Measurements from ENCODE around the gene RGS12. TPM values are rescaled to one million over a fixed set of nuclear protein-coding genes. Genes with fewer than 3 reads are reported as not detected.

The RGS12 gene
- total RNA-seq, 1 donor from 2014 or later: 26.3 TPM

DNA sequence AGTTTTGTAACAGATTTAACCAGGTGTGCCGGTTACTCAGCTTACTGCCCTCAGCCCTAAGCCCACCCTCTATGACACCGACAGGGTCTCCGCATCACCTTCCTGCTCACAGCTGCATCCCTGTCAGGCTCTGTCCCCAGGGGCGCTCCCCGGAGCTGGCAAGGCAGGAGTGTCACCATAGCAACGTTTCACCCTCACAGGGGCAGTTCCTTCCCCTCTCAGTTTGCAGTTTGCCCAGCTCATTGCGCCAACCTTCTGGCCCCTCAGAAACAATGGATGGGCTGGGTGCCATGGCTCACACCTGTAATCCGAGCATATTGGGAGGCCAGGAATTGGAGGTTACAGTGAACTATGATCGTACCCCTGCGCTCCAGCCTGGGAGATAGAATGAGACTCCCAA, 42.6 kb downstream of the RGS12 start:
- TF ChIP-seq, protein P1, sequence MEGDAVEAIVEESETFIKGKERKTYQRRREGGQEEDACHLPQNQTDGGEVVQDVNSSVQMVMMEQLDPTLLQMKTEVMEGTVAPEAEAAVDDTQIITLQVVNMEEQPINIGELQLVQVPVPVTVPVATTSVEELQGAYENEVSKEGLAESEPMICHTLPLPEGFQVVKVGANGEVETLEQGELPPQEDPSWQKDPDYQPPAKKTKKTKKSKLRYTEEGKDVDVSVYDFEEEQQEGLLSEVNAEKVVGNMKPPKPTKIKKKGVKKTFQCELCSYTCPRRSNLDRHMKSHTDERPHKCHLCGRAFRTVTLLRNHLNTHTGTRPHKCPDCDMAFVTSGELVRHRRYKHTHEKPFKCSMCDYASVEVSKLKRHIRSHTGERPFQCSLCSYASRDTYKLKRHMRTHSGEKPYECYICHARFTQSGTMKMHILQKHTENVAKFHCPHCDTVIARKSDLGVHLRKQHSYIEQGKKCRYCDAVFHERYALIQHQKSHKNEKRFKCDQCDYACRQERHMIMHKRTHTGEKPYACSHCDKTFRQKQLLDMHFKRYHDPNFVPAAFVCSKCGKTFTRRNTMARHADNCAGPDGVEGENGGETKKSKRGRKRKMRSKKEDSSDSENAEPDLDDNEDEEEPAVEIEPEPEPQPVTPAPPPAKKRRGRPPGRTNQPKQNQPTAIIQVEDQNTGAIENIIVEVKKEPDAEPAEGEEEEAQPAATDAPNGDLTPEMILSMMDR (IDR thresholded peaks at IDR 0.05): no peak
- H3K4me3 ChIP-seq: no peak overlapping the region
- no peaks in the 10 kb centered on the region for H3K27me3 ChIP-seq
- no peaks in the 10 kb centered on the region for H3K4me1 ChIP-seq
- no peak overlapping the region for H3K27ac ChIP-seq
- no peaks in the 10 kb centered on the region for H3K9me3 ChIP-seq
- DNase-seq (ENCODE audit: low spot score in 2 of 2): no peak
- no peaks in the 10 kb centered on the region for H3K36me3 ChIP-seq
- intact Hi-C loops (cut with DNase I): no loop called here

DNA sequence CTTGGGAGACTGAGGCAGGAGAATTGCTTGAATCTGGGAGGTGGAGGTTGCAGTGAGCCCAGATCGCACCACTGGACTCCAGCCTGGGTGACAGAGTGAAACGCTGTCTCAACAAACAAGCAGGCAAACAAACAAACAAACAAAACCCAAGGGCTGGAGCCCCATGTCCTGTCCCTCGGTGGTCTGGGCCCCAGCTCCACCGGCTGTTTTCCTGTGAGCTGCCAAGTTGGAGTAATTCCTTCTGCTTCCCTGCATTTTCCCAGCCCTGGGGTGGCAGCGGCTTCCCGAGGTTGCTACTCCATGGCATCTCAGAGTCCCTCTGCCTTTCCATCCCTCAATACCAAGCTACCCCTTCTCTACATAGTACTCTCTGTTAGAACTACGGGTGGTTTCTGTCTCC, 43.2 kb downstream of the RGS12 start:
- TF ChIP-seq, protein P1 (IDR thresholded peaks at IDR 0.05): no peak
- Histone ChIP-seq H3K27me3 (no peaks in the 10 kb centered on the region), H3K4me3 (no peak overlapping the region), H3K4me1 (no peaks in the 10 kb centered on the region), H3K9me3 (no peaks in the 10 kb centered on the region), H3K36me3 (no peaks in the 10 kb centered on the region), H3K27ac (no peak overlapping the region)
- intact Hi-C loops (cut with DNase I): no loop called here
- DNase-seq (ENCODE audit: low spot score in 2 of 2): no peak

DNA sequence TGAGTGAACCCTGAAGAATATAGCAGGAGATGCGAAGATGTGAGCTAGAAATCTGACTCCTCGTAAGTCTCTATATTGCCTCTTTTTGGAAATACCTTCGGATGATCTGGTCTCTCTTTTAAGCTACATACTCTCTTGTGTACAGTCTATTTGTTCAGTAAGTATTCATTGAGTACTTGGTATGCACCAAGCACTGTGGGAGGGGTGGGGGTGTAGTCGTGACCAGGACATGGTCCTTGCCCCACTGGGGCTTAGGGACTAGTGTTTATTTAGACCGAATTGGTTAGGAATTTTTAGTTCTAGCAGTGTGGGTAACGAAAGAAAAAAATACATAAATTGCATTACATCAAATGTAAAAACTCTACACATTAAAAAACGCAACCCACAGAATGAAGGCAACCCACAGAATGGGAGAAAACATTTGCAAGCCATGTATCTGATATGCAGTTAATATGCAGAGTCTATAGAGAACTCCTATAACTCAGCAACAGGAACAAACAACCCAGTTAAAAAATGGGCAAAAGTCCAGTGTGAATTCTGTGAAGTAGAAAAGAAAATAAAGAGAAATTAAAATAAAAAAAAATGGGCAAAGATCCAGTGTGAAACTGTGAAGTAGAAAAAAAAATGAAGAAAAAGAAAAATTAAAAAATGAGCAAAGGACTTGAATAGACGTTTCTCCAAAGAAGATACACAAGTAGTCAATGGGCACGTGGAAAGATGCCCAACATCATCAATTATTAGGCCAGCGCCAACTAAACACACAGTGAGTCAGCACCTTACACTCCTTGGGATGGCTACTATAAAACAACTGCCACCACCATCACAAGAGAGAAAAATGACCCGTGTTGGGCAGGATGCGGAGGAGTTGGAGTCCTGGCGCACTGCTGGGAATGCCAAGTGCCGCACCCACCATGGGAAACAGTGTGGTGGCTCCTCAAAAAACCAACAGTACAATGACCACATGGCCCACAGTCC, 43.8 kb downstream of the RGS12 start:
- Histone ChIP-seq H3K9me3 (no peaks in the 10 kb centered on the region), H3K27me3 (no peaks in the 10 kb centered on the region)

DNA sequence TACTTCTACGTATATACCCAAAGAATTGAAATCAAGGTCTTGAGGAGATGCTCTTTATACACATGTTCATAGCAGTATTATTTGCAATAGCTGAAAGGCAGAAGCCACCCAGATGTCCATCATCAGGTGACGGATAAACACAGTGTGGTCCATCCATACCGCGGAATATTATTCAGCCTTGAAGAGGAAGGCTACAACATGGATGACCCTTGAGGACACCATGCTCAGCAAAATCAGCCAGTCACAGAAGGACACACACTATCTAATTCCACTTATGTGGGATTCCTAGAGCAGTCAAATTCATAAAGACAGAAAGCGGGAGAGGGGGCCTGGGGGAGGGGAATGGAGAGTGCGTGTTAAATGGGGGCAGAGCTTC, 44.5 kb downstream of the RGS12 start:
- intact Hi-C loops (cut with DNase I): no loop called here
- no peak overlapping the region for H3K4me3 ChIP-seq

More for the DNA sequence above, 43.8 kb downstream of the RGS12 start:
- H3K4me3 ChIP-seq: no peak overlapping the region
- no peak for DNase-seq (ENCODE audit: low spot score in 2 of 2)
- TF ChIP-seq, protein P1 (IDR thresholded peaks at IDR 0.05): no peak
- H3K36me3 ChIP-seq: no peaks in the 10 kb centered on the region
- H3K4me1 ChIP-seq: no peaks in the 10 kb centered on the region
- no peak overlapping the region for H3K27ac ChIP-seq
- intact Hi-C loops (cut with DNase I): no loop called here

DNA sequence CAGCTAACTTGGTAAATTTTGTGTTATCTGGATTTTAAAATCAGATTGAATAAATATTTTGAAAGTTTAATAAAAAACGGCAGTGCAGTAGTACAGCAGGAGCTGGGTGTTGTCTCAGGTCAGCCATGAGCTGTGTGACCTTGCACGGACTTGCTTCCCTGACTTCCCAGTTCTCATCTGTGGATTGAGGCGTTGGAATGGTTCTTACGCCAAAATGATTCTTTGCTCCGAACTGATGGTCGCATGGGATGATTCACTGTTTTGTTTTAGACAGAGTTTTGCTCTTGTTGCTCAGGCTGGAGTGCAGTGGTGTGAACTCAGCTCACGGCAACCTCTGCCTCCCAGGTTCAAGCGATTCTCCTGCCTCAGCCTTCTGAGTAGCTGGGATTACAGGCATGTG, 45.0 kb downstream of the RGS12 start:
- Histone ChIP-seq H3K36me3 (no peaks in the 10 kb centered on the region), H3K27me3 (no peaks in the 10 kb centered on the region), H3K4me3 (no peak overlapping the region), H3K9me3 (no peaks in the 10 kb centered on the region), H3K27ac (no peak overlapping the region), H3K4me1 (no peaks in the 10 kb centered on the region)
- no peak for DNase-seq (ENCODE audit: low spot score in 2 of 2)
- TF ChIP-seq, protein P1 (IDR thresholded peaks at IDR 0.05): no peak
- intact Hi-C loops (cut with DNase I): no loop called here

More for the DNA sequence above, 44.5 kb downstream of the RGS12 start:
- Histone ChIP-seq H3K4me1 (no peaks in the 10 kb centered on the region), H3K9me3 (no peaks in the 10 kb centered on the region), H3K27me3 (no peaks in the 10 kb centered on the region), H3K27ac (no peak overlapping the region), H3K36me3 (no peaks in the 10 kb centered on the region)
- TF ChIP-seq, protein P1 (IDR thresholded peaks at IDR 0.05): no peak
- no peak for DNase-seq (ENCODE audit: low spot score in 2 of 2)
